Upper lobe of left lung (tissue), 4 donors: ENCODE measurements around the gene ARHGAP21.

ENCODE experiments used
- CTCF ChIP-seq, 6 experiments: fragments of 450-650 bp in 4 of 6; fragments of 200-600 bp in 2 of 6; sonication (generic) in 2 of 6; IDR thresholded peaks; one replicate each; pipeline ENCODE4 v1.5.1; 2016 to 2019; ENCODE audit warnings: antibody characterized with exemption in 6 of 6
- EP300 ChIP-seq, 4 donors: sonication (generic); formaldehyde crosslinking; IDR thresholded peaks; one replicate each; pipeline ENCODE4 v1.5.1; 2017; ENCODE audit warnings: antibody characterized with exemption in 4 of 4, control low read depth in 2 of 4
- POLR2AphosphoS5 ChIP-seq, 2 donors: sonication (generic); formaldehyde crosslinking; IDR thresholded peaks; one replicate each; pipeline ENCODE4 v1.5.1; 2017; ENCODE audit warnings: antibody characterized with exemption in 2 of 2

- no peak for TF ChIP-seq CTCF (IDR thresholded peaks at IDR 0.05)
- TF ChIP-seq EP300 (IDR thresholded peaks at IDR 0.05) = no peak
- no peak for TF ChIP-seq POLR2AphosphoS5 (IDR thresholded peaks at IDR 0.05)
Measured at GRCh38 chr10:24708081-24708480, 15.6 kb downstream of the ARHGAP21 start.
